Measurements from ENCODE around the gene BTBD9. TPM values are rescaled to one million over a fixed set of nuclear protein-coding genes. Genes with fewer than 3 reads are reported as not detected.

BTBD9 gene
- total and polyA plus RNA-seq, 9 of the 15 experiments (the other 6 are each of a cell fraction or from before 2014, with no cell fraction given) = 0.08 to 1.6 (median 0.58) TPM

DNA sequence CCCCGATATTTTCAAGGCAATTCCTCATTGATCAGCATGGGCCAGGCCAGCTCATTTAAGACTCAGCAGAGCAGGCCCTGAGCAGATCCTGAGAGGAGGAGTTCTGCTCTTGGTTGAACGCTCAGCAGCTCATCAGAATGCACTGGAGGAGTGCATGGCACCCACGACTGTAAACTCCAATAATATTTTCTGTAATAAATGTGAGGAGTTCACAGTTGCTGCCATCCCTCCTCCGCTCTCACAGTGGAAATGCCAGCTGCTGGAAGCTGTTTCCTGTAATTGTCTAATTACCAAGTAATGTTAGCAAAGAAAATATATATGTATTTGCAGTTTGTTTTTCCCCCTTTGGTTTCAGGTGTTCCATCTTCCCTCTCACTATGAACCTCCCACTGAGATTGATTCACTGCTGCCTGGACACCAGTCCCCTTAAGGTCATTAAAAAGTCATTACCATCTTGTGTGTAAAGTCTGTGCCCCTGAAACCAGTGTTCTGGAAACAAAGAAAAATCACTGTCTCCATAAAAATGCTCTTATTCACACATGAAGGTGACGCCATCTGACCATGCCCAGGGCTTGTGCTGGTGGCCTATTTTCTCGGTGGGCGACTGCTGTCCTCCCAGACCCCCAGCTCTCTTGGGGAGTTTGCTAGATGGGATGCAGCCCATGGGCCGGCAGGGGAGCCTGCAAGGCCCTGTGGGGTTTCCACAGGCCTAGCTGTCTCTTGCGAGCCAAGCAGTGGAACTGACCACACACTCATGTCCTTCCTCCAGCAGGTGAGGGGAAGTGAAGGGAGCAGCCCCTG lies 446.0 kb downstream of the BTBD9 start (continued):
- no peak for TF ChIP-seq POLR3G (IDR thresholded peaks at IDR 0.05; ENCODE audit: extremely low read depth, insufficient read length, insufficient replicate concordance)

DNA sequence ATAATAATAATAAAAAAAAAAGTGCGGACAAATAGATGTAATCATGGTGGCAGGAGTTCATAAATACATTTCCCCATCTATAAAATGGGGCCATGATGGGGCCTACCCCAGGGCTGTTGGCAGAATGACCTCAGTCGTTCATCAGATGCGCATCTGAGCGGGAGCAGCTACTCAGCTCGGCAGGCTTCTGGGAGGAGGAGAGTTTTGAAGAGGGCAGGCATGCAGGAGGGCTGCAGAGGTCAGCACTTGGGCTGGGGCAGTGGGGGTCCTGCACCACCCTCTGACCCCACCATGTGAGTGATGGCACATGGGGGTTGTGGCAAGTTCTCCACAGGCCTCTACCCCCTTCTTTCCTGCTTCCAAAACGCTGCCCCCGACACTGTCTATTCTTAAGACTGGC lies 446.7 kb downstream of the BTBD9 start:
- intact Hi-C loops (cut with micrococcal nuclease) (no loop called here), in situ Hi-C loops (cut with MboI) (no loop called here)
- peaks cover 4% of the 10 kb centered on the region; the same call in 1 of the 2 replicates for H4K20me1 ChIP-seq (replicated peaks; ENCODE audit: control insufficient read depth, insufficient read depth, low read length)
- DNase-seq (ENCODE audit: extremely low read depth in 1 of 4, low spot score in 3 of 4) = no peak
- ChIA-PET CTCF (ENCODE audit: low intra/inter-chr PET ratio) (no interaction called here), POLR2A (interaction anchor here (0.6 kb wide), 1 partner anchor 1082 kb away, joined by 7 read pairs; no protein-coding TSS in a partner anchor)
- H2AFZ ChIP-seq (ENCODE audit: low read depth, low read length) = no peak overlapping the region
- H3K4me2 ChIP-seq (ENCODE audit: insufficient read depth, low read length) = no peak overlapping the region
- no TSS peak for BruUV-seq (replicated peaks)
- no peaks in the 10 kb centered on the region for H3K4me1 ChIP-seq (replicated peaks in 1 of 2; ENCODE audit: control insufficient read depth in 2 of 2, insufficient read depth in 2 of 2, low read length in 2 of 2)
- H3K27me3 ChIP-seq (ENCODE audit: control insufficient read depth in 2 of 2, insufficient read depth in 2 of 2, low read length in 2 of 2) = peaks cover 24 to 44% of the 10 kb centered on the region in 2 experiments
- H3K9me3 ChIP-seq (replicated peaks; ENCODE audit: control insufficient read depth, insufficient read depth, low read depth, low read length) = no peaks in the 10 kb centered on the region
- no peaks in the 10 kb centered on the region for H3K79me2 ChIP-seq (ENCODE audit: control insufficient read depth, insufficient read depth, low read length)
- FAIRE-seq = no peak
- H3K9me1 ChIP-seq (ENCODE audit: control insufficient read depth, insufficient read depth, low read length) = no peaks in the 10 kb centered on the region
- H3K4me3 ChIP-seq = no peak overlapping the region
- 1% methylated on average over 7 of the region's 7 CpGs for WGBS (ENCODE audit: insufficient coverage, low coverage, missing lambda C conversion rate)
- no peak for ATAC-seq
- no peak overlapping the region for H3K27ac ChIP-seq (ENCODE audit: extremely low read depth, low read depth, low read length)
- no peak overlapping the region for H3K9ac ChIP-seq (ENCODE audit: insufficient read depth in 1 of 2, low read depth in 2 of 2, low read length in 2 of 2)
- H3K36me3 ChIP-seq (ENCODE audit: control insufficient read depth, insufficient read depth, low read length) = no peaks in the 10 kb centered on the region
- no peak for TF ChIP-seq TAF15 (IDR thresholded peaks at IDR 0.05; ENCODE audit: low read depth, low read length)
- TF ChIP-seq, protein P1, sequence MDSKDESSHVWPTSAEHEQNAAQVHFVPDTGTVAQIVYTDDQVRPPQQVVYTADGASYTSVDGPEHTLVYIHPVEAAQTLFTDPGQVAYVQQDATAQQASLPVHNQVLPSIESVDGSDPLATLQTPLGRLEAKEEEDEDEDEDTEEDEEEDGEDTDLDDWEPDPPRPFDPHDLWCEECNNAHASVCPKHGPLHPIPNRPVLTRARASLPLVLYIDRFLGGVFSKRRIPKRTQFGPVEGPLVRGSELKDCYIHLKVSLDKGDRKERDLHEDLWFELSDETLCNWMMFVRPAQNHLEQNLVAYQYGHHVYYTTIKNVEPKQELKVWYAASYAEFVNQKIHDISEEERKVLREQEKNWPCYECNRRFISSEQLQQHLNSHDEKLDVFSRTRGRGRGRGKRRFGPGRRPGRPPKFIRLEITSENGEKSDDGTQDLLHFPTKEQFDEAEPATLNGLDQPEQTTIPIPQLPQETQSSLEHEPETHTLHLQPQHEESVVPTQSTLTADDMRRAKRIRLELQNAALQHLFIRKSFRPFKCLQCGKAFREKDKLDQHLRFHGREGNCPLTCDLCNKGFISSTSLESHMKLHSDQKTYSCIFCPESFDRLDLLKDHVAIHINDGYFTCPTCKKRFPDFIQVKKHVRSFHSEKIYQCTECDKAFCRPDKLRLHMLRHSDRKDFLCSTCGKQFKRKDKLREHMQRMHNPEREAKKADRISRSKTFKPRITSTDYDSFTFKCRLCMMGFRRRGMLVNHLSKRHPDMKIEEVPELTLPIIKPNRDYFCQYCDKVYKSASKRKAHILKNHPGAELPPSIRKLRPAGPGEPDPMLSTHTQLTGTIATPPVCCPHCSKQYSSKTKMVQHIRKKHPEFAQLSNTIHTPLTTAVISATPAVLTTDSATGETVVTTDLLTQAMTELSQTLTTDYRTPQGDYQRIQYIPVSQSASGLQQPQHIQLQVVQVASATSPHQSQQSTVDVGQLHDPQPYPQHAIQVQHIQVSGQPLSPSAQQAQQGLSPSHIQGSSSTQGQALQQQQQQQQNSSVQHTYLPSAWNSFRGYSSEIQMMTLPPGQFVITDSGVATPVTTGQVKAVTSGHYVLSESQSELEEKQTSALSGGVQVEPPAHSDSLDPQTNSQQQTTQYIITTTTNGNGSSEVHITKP (IDR thresholded peaks at IDR 0.05; ENCODE audit: partially characterized antibody) = no peak
- no peak for TF ChIP-seq PML (IDR thresholded peaks at IDR 0.05; ENCODE audit: low read length)
- no peak for TF ChIP-seq GTF2F1 (IDR thresholded peaks at IDR 0.05; ENCODE audit: low read depth, low read length)
- TF ChIP-seq SREBF2 (CRISPR knock-in tag; IDR thresholded peaks at IDR 0.05) = no peak
- no peak for TF ChIP-seq BDP1 (IDR thresholded peaks at IDR 0.05; ENCODE audit: insufficient read depth, insufficient read length)
- no peak for TF ChIP-seq BACH1 (tag; IDR thresholded peaks at IDR 0.05)
- no peak for TF ChIP-seq TFAM (CRISPR knock-in tag; conservative IDR thresholded peaks at IDR 0.05)
- TF ChIP-seq CAMTA2 (CRISPR knock-in tag; conservative IDR thresholded peaks at IDR 0.05) = no peak
- TF ChIP-seq PRMT5 (CRISPR knock-in tag; IDR thresholded peaks at IDR 0.05) = no peak
- TF ChIP-seq TARDBP (IDR thresholded peaks at IDR 0.05) = no peak
- no peak for TF ChIP-seq FOXM1 (IDR thresholded peaks at IDR 0.05; ENCODE audit: low read depth)
- TF ChIP-seq FOXM1 (CRISPR knock-in tag; IDR thresholded peaks at IDR 0.05; ENCODE audit: low read depth) = no peak
- no peak for TF ChIP-seq NFE2L1 (tag; IDR thresholded peaks at IDR 0.05; ENCODE audit: borderline replicate concordance, low read depth)
- TF ChIP-seq, protein P2, sequence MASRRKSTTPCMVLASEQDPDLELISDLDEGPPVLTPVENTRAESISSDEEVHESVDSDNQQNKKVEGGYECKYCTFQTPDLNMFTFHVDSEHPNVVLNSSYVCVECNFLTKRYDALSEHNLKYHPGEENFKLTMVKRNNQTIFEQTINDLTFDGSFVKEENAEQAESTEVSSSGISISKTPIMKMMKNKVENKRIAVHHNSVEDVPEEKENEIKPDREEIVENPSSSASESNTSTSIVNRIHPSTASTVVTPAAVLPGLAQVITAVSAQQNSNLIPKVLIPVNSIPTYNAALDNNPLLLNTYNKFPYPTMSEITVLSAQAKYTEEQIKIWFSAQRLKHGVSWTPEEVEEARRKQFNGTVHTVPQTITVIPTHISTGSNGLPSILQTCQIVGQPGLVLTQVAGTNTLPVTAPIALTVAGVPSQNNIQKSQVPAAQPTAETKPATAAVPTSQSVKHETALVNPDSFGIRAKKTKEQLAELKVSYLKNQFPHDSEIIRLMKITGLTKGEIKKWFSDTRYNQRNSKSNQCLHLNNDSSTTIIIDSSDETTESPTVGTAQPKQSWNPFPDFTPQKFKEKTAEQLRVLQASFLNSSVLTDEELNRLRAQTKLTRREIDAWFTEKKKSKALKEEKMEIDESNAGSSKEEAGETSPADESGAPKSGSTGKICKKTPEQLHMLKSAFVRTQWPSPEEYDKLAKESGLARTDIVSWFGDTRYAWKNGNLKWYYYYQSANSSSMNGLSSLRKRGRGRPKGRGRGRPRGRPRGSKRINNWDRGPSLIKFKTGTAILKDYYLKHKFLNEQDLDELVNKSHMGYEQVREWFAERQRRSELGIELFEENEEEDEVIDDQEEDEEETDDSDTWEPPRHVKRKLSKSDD (conservative IDR thresholded peaks at IDR 0.05; ENCODE audit: low read length) = no peak
